Activated CD4-positive, alpha-beta T cell treated with anti-CD3 and anti-CD28 coated beads for 36 hours (primary cell): ENCODE measurements around the gene AKNA. TPM values are rescaled to one million over a fixed set of nuclear protein-coding genes. Genes with fewer than 3 reads are reported as not detected.

Experiments
- ATAC-seq: fragments of 200-7000 bp; cut with Tn5 transposase; one replicate; pipeline ENCODE4 v1.10.0; 2021; ENCODE audit warnings: mild to moderate bottlenecking, moderate library complexity
- CTCF ChIA-PET: fragments of 350-600 bp; sonication (Branson Sonifier 250); formaldehyde crosslinking; loops from one replicate; lab custom pipeline; 2021; ENCODE audit warnings: antibody characterized with exemption; lab: Charles Lee
- POLR2A ChIA-PET: fragments of 350-600 bp; sonication (Branson Sonifier 250); formaldehyde crosslinking; loops from one replicate; lab custom pipeline; 2021; ENCODE audit warnings: antibody characterized with exemption, inconsistent platforms; lab: Charles Lee
- DNase-seq: peaks from one replicate; pipeline ENCODE4 v3.0.0-alpha.2; 2020
- H3K27ac Mint-ChIP-seq: one replicate; pipeline ENCODE4 v1.8.0; 2021; ENCODE audit warnings: mixed read lengths
- H3K27me3 Mint-ChIP-seq: one replicate; pipeline ENCODE4 v1.8.0; 2021; ENCODE audit warnings: mixed read lengths
- H3K36me3 Mint-ChIP-seq: one replicate; pipeline ENCODE4 v1.8.0; 2021; ENCODE audit warnings: low read depth, mixed read lengths
- H3K4me1 Mint-ChIP-seq: one replicate; pipeline ENCODE4 v1.8.0; 2021; ENCODE audit warnings: mixed read lengths
- H3K4me3 Mint-ChIP-seq: one replicate; pipeline ENCODE4 v1.8.0; 2021; ENCODE audit warnings: mild to moderate bottlenecking, moderate library complexity, mixed read lengths
- H3K9me3 Mint-ChIP-seq: one replicate; pipeline ENCODE4 v1.8.0; 2021; ENCODE audit warnings: low read depth, mixed read lengths
- intact Hi-C, 2 experiments: fragments of 100-400 bp; cut with DNase I in 1 of 2; cut with micrococcal nuclease in 1 of 2; formaldehyde crosslinking; loops; one replicate each; pipeline versions ENCODE4 v1.14.2 to v1.15.1; 2022 to 2024; cut with DNase I, micrococcal nuclease
- total RNA-seq, 2 experiments: library from RNA; stranded (reverse); gene quantifications; one replicate each; pipeline ENCODE4 v1.2.3, GENCODE V29; 2021

Gene AKNA
- total RNA-seq, 2 experiments from 2014 or later: 135 to 141 TPM

GRCh38 chr9:114396558-114397218, 8.9 kb upstream of the AKNA start:
- Mint-ChIP-seq H3K9me3 (no peaks in the 10 kb centered on the region), H3K4me3 (peak overlapping the region; percentile 93), H3K36me3 (peaks cover 24% of the 10 kb centered on the region), H3K27ac (peak overlapping the region; percentile 89), H3K4me1 (peaks cover 59% of the 10 kb centered on the region), H3K27me3 (no peaks in the 10 kb centered on the region)
- POLR2A ChIA-PET: interaction anchor here (1.6 to 1.9 kb wide), 3 partner anchors 11 to 196 kb away, joined by 4 to 9 read pairs (median 7); no protein-coding TSS in a partner anchor
- intact Hi-C loops: loop anchor here (1.0 to 10.0 kb wide), 6 partner anchors 8 to 984 kb away; partner anchors contain the start of genes C9orf43 (in 1 of the 2), POLE3 (in 1 of the 2) and TMEM268 (in 1 of the 2)
- ATAC-seq: no peak
- CTCF ChIA-PET: interaction anchor here (1.1 to 2.0 kb wide), 5 partner anchors 8 to 256 kb away, joined by 3 to 16 read pairs (median 7); partner anchors contain the start of gene AKNA
- DNase-seq: no peak

DNA sequence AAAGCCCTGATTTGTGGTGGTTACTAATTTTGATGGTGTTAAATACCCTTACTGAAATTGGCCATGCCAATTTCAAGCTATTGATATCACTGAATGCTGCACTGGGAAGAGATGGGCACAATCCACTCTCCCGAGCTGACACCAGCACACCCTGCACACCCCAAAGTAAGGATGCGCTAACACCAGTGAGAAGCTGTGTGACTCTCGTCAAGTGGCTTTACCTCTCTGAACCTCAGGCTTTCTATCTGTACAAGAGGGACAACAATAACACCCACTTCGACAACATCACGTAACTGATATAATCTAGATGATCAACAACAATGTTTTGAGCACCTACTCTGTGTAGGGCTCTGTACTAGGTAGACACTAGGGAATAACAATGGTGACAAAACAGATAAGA, 8.0 kb upstream of the AKNA start:
- peaks cover 67% of the 10 kb centered on the region for H3K4me1 Mint-ChIP-seq
- H3K27me3 Mint-ChIP-seq: no peaks in the 10 kb centered on the region
- DNase-seq: no peak
- H3K27ac Mint-ChIP-seq: peak overlapping the region; percentile 51
- CTCF ChIA-PET: interaction anchor here (0.6 to 2.0 kb wide), 9 partner anchors 10 to 475 kb away, joined by 3 to 8 read pairs (median 3); partner anchors contain the start of gene ATP6V1G1
- intact Hi-C loops: loop anchor here (5.0 to 10.0 kb wide), 5 partner anchors 92 to 983 kb away; partner anchors contain the start of genes C9orf43 (in 1 of the 2), POLE3 (in 1 of the 2) and TMEM268 (in 1 of the 2)
- POLR2A ChIA-PET: interaction anchor here (1.7 to 1.9 kb wide), 2 partner anchors 10 to 197 kb away, joined by 4 to 9 read pairs; no protein-coding TSS in a partner anchor
- peak overlapping the region; percentile 27 for H3K4me3 Mint-ChIP-seq
- H3K36me3 Mint-ChIP-seq: peaks cover 29% of the 10 kb centered on the region
- H3K9me3 Mint-ChIP-seq: no peaks in the 10 kb centered on the region
- ATAC-seq: no peak

DNA sequence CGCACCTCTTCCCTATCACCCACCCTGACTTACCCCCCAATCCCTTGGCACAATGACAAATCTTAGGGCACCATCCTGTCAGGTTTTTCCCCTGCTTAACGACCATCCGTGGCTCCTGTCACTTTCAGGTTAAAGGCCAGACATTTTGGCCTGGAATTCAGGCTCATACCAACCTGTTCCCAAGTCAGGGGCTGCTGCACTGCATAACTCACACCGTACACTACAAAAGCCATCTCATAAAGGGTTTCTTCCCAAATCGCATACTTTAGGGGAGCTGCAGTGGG, 7.5 kb upstream of the AKNA start:
- CTCF ChIA-PET: interaction anchor here (0.6 to 1.7 kb wide), 8 partner anchors 10 to 475 kb away, joined by 3 to 8 read pairs (median 3); partner anchors contain the start of gene ATP6V1G1
- POLR2A ChIA-PET: interaction anchor here (1.7 to 1.9 kb wide), 2 partner anchors 9 to 197 kb away, joined by 4 to 9 read pairs; no protein-coding TSS in a partner anchor
- Mint-ChIP-seq H3K9me3 (no peaks in the 10 kb centered on the region), H3K36me3 (peaks cover 34% of the 10 kb centered on the region), H3K4me1 (peaks cover 72% of the 10 kb centered on the region), H3K27ac (peak overlapping the region; percentile 73), H3K27me3 (no peaks in the 10 kb centered on the region), H3K4me3 (peak overlapping the region; percentile 27)
- DNase-seq: no peak
- no peak for ATAC-seq
- intact Hi-C loops: loop anchor here (5.0 to 10.0 kb wide), 5 partner anchors 92 to 983 kb away; partner anchors contain the start of genes C9orf43 (in 1 of the 2), POLE3 (in 1 of the 2) and TMEM268 (in 1 of the 2)

- H3K27ac Mint-ChIP-seq: peak overlapping the region; percentile 73
- ATAC-seq (no peak), DNase-seq (no peak)
- H3K4me1 Mint-ChIP-seq: peaks cover 77% of the 10 kb centered on the region
- CTCF ChIA-PET: interaction anchor here (0.6 to 1.7 kb wide), 7 partner anchors 10 to 476 kb away, joined by 3 to 8 read pairs (median 3); no protein-coding TSS in a partner anchor
- no peaks in the 10 kb centered on the region for H3K27me3 Mint-ChIP-seq
- peaks cover 38% of the 10 kb centered on the region for H3K36me3 Mint-ChIP-seq
- intact Hi-C loops: loop anchor here (5.0 to 10.0 kb wide), 5 partner anchors 93 to 982 kb away; partner anchors contain the start of genes C9orf43 (in 1 of the 2), POLE3 (in 1 of the 2) and TMEM268 (in 1 of the 2)
- peak overlapping the region; percentile 27 for H3K4me3 Mint-ChIP-seq
- no peaks in the 10 kb centered on the region for H3K9me3 Mint-ChIP-seq
- POLR2A ChIA-PET: interaction anchor here (1.9 kb wide), 1 partner anchor 9 kb away, joined by 9 read pairs; no protein-coding TSS in a partner anchor
Observed at GRCh38 chr9:114394523-114395333, 6.9 kb upstream of the AKNA start.

- Mint-ChIP-seq H3K27ac (peak overlapping the region; percentile 49), H3K4me3 (no peak overlapping the region), H3K36me3 (peaks cover 53% of the 10 kb centered on the region), H3K27me3 (no peaks in the 10 kb centered on the region), H3K4me1 (peaks cover 88% of the 10 kb centered on the region), H3K9me3 (no peaks in the 10 kb centered on the region)
- DNase-seq: no peak
- ChIA-PET CTCF (interaction anchor here (0.5 to 1.6 kb wide), 6 partner anchors 10 to 622 kb away, joined by 3 to 6 read pairs (median 4); no protein-coding TSS in a partner anchor), POLR2A (interaction anchor here (0.6 to 0.7 kb wide), 2 partner anchors 10 to 220 kb away, joined by 3 read pairs; no protein-coding TSS in a partner anchor)
- ATAC-seq: no peak
- intact Hi-C loops: loop anchor here in 1 of 2 experiments (10.0 kb wide), 1 partner anchor 512 kb away; no protein-coding TSS in a partner anchor
Observed at GRCh38 chr9:114392749-114393112, 4.9 kb upstream of the AKNA start.

GRCh38 chr9:114390952-114391351, 3.2 kb upstream of the AKNA start:
- intact Hi-C loops: loop anchor here in 1 of 2 experiments (10.0 kb wide), 1 partner anchor 514 kb away; no protein-coding TSS in a partner anchor
- Mint-ChIP-seq H3K9me3 (no peaks in the 10 kb centered on the region), H3K4me1 (peaks cover 72% of the 10 kb centered on the region)

GRCh38 chr9:114389612-114390368, 2.0 kb upstream of the AKNA start:
- Mint-ChIP-seq H3K36me3 (peaks cover 60% of the 10 kb centered on the region), H3K4me3 (peak overlapping the region; percentile 99), H3K27me3 (no peaks in the 10 kb centered on the region), H3K27ac (peak overlapping the region; percentile 99), H3K9me3 (no peaks in the 10 kb centered on the region), H3K4me1 (peaks cover 63% of the 10 kb centered on the region)
- POLR2A ChIA-PET: interaction anchor here (0.9 to 1.6 kb wide), 2 partner anchors 8 to 53 kb away, joined by 3 read pairs; no protein-coding TSS in a partner anchor
- DNase-seq (peak; percentile 45), ATAC-seq (no peak)
- CTCF ChIA-PET: interaction anchor here (1.1 to 4.7 kb wide), 8 partner anchors 8 to 264 kb away, joined by 3 to 34 read pairs (median 6); no protein-coding TSS in a partner anchor
- intact Hi-C loops: loop anchor here (10.0 kb wide), 4 partner anchors 505 to 875 kb away; no protein-coding TSS in a partner anchor

More at GRCh38 chr9:114390952-114391351, 3.2 kb upstream of the AKNA start:
- Mint-ChIP-seq H3K4me3 (peak overlapping the region; percentile 99), H3K27me3 (no peaks in the 10 kb centered on the region), H3K36me3 (peaks cover 63% of the 10 kb centered on the region), H3K27ac (peak overlapping the region; percentile 99)
- no peak for ATAC-seq
- ChIA-PET POLR2A (interaction anchor here (1.6 kb wide), 1 partner anchor 9 kb away, joined by 3 read pairs; no protein-coding TSS in a partner anchor), CTCF (interaction anchor here (0.5 to 2.0 kb wide), 5 partner anchors 9 to 222 kb away, joined by 3 to 7 read pairs (median 4); no protein-coding TSS in a partner anchor)
- DNase-seq: no peak

GRCh38 chr9:114388764-114389375, 1.1 kb upstream of the AKNA start:
- ChIA-PET CTCF (interaction anchor here (1.0 to 4.7 kb wide), 10 partner anchors 9 to 50 kb away, joined by 3 to 34 read pairs (median 6); no protein-coding TSS in a partner anchor), POLR2A (interaction anchor here (0.6 to 0.9 kb wide), 2 partner anchors 11 to 52 kb away, joined by 3 read pairs; no protein-coding TSS in a partner anchor)
- Mint-ChIP-seq H3K4me3 (peak overlapping the region; percentile 99), H3K4me1 (peaks cover 61% of the 10 kb centered on the region), H3K27me3 (no peaks in the 10 kb centered on the region), H3K36me3 (peaks cover 64% of the 10 kb centered on the region), H3K9me3 (no peaks in the 10 kb centered on the region), H3K27ac (peak overlapping the region; percentile 99)
- ATAC-seq (no peak), DNase-seq (no peak)
- intact Hi-C loops: loop anchor here (1.0 to 10.0 kb wide), 4 partner anchors 8 to 874 kb away; no protein-coding TSS in a partner anchor

- intact Hi-C loops: loop anchor here (1.0 to 10.0 kb wide), 4 partner anchors 9 to 874 kb away; no protein-coding TSS in a partner anchor
Observed at GRCh38 chr9:114388357-114388682, 538 bp upstream of the AKNA start.

More at GRCh38 chr9:114388357-114388682, 538 bp upstream of the AKNA start:
- Mint-ChIP-seq H3K27me3 (no peaks in the 10 kb centered on the region), H3K4me3 (peak overlapping the region; percentile 99), H3K9me3 (no peaks in the 10 kb centered on the region), H3K4me1 (peaks cover 60% of the 10 kb centered on the region), H3K27ac (peak overlapping the region; percentile 99), H3K36me3 (peaks cover 67% of the 10 kb centered on the region)
- ChIA-PET POLR2A (interaction anchor here (0.6 to 1.7 kb wide), 4 partner anchors 10 to 303 kb away, joined by 3 to 8 read pairs (median 4); no protein-coding TSS in a partner anchor), CTCF (interaction anchor here (0.7 to 4.7 kb wide), 12 partner anchors 9 to 265 kb away, joined by 3 to 34 read pairs (median 4); partner anchors contain the start of gene ATP6V1G1)
- ATAC-seq (no peak), DNase-seq (no peak)
